ENCODE data around the gene MACROD2.

- TF ChIP-seq CTCF (conservative IDR thresholded peaks at IDR 0.05; ENCODE audit: low read depth in 2 of 2) (no peak), POLR2AphosphoS5 (IDR thresholded peaks at IDR 0.05; ENCODE audit: low read depth) (no peak), EZH2 (IDR thresholded peaks at IDR 0.05; ENCODE audit: low read depth, unreplicated experiment) (no peak), CREB1 (CRISPR knock-in tag; IDR thresholded peaks at IDR 0.05; ENCODE audit: low read depth) (no peak), REST (IDR thresholded peaks at IDR 0.05; ENCODE audit: unreplicated experiment) (no peak), EZH2phosphoT487 (IDR thresholded peaks at IDR 0.05; ENCODE audit: unreplicated experiment) (no peak), JUNB (IDR thresholded peaks at IDR 0.05; ENCODE audit: unreplicated experiment) (no peak), STAT1 (IDR thresholded peaks at IDR 0.05; ENCODE audit: unreplicated experiment) (no peak), ZNF462 (CRISPR knock-in tag; IDR thresholded peaks at IDR 0.05) (no peak), ZNF331 (CRISPR knock-in tag; IDR thresholded peaks at IDR 0.05; ENCODE audit: low read depth) (no peak), NANOG (IDR thresholded peaks at IDR 0.05; ENCODE audit: borderline replicate concordance) (no peak)
Observed at GRCh38 chr20:15278041-15278440, 1282.7 kb downstream of the MACROD2 start.

All from GM23338 (cell line).